Head of caudate nucleus (tissue), 42 donors: ENCODE measurements around the gene OPTC.

ENCODE experiments used
- DNase-seq, 42 donors: peaks; one replicate each; pipeline versions ENCODE4 v3.0.0 to v3.0.0-alpha.2; 2020 to 2021; ENCODE audit warnings: mixed read lengths in 7 of 42
- intact Hi-C: fragments of 100-400 bp; cut with DNase I; formaldehyde crosslinking; loops from one replicate; pipeline ENCODE4 v1.15.0; 2022

Gene OPTC

DNA sequence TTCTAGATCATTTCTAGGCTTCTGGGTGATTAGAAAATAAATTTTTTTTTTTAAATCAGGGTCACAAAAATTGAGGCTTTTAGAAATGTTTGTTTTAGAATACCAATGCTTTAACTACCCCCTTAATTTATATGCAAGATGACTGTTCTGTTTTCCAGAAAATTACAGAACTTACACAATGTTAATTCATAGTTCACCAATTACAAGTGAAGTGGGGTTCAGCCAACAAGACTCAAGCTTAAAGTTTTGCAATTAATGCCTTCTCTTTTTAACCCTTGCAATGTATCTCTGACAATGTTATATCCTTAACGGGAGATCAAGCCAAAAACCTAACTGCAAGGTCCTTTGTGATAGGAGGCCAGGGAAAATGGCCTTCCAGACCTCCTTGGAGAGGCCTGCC, 12.8 kb upstream of the OPTC start:
- DNase-seq, result no peak
- intact Hi-C loops, result no loop called here

DNA sequence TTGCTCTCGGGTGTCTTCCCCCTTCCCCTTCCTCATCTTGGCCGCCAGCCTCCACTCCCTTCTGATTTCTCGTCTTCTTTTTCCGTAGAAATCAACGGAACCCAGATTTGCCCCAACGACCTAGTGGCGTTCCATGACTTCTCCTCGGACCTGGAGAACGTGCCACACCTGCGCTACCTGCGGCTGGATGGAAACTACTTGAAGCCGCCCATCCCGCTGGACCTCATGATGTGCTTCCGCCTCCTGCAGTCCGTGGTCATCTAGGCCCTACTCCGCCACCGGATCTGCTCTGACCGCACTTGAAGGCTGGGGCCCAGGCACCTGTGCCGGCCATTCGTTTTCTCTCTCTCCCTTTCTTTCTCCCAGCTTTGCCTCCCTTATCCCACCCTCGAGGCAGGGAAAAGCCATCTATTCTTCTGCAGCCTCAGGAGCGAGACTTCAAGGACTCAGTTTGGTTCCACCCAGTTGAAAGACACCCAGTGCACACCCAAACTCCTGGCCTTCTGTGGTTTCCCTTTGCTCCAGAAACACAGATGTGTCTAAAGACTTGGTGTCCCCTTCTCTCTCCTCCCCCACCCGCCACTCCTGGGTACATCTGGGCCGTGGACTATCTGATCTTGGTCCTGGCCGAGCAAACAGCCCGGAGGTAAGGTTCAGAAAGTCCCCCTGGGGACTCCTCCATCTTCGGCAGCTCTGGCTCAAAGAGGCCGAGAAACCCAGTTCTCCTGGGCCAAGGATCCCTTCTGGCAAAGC, 7.2 kb upstream of the OPTC start:
- intact Hi-C loops, result loop anchor here (2.0 kb wide), 2 partner anchors 146 to 218 kb away; no protein-coding TSS in a partner anchor
- no peak for DNase-seq

DNA sequence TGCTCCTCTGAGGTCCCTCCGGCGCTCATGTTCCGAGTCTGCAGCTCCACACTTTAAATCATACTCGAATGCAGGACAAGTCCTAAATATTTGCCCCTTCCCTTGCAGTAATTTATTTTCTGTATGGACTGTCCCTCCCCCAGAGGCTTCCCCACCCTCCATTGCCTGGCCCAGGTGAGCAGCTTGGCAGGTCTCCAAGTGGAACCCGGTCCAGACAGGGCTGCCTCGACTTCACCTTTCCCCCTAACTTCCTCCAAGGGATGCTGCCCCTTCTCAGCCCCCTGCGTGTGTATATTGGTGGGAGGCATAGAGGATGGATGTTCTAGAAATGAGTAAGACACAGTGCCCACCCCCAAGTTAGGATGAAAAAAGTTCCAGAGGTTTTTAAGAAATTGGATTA, 5.4 kb upstream of the OPTC start:
- intact Hi-C loops, result no loop called here
- no peak for DNase-seq

DNA sequence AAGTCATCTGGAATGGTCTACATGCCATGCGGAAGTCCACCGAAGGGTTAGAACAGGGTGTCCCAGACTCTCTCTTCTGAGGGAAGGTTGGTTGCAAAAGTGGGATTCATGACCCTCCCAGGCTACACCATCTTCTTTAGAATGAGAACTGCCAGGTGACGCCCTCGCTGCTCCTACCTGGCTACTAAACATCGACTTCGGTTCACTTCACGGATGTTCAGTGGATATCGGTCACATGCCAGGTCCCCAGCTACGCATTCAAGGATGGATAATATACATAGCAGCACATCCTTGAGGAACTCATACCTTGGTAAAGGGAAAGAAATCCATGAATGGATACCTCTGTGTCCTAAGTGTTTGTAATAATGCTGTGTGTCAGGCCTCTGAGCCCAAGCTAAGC, 3.3 kb upstream of the OPTC start:
- no peak for DNase-seq
- intact Hi-C loops, result no loop called here

- DNase-seq, result no peak
- intact Hi-C loops, result no loop called here
Measured at GRCh38 chr1:203491664-203492063, 2.3 kb upstream of the OPTC start.

GRCh38 chr1:203492082-203492747, 1.7 kb upstream of the OPTC start:
- DNase-seq, result peak in 22 of 42 donors; percentile 30 to 86 (median 51)
- intact Hi-C loops, result no loop called here

- intact Hi-C loops, result no loop called here
- DNase-seq, result no peak
Measured at GRCh38 chr1:203492748-203493130, 1.2 kb upstream of the OPTC start.

GRCh38 chr1:203495845-203496244, 1.9 kb downstream of the OPTC start:
- intact Hi-C loops, result no loop called here
- DNase-seq, result no peak

GRCh38 chr1:203497269-203497777, 3.4 kb downstream of the OPTC start:
- intact Hi-C loops, result no loop called here
- no peak for DNase-seq

GRCh38 chr1:203499643-203500278, 5.8 kb downstream of the OPTC start:
- DNase-seq, result no peak
- intact Hi-C loops, result no loop called here

DNA sequence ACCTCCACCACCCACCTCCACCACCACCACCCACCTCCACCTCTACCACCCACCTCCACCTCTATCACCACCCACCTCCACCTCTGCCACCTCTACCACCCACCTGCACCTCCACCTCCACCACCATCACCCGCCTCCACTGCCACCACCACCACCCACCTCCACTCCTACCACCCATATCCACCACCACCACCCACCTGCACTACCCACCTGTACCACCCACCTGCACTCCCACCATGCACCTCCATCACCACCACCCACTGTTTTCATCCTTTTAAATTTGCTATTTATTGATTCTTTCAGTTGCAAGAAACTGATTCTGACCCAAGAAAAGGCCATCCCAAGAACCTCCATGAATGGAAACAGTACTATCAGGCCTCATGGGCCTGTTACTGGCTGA, 6.3 kb downstream of the OPTC start:
- no peak for DNase-seq
- intact Hi-C loops, result no loop called here

GRCh38 chr1:203503836-203504235, 9.9 kb downstream of the OPTC start:
- peak in 11 of 42 donors; percentile 30 to 77 (median 57) for DNase-seq

GRCh38 chr1:203504400-203505250, 10.7 kb downstream of the OPTC start:
- intact Hi-C loops, result loop anchor here (2.0 to 5.0 kb wide), 2 partner anchors 123 to 198 kb away; partner anchors contain the start of gene ATP2B4
- DNase-seq, result peak; percentile 51 to 94 (median 83)

More at GRCh38 chr1:203503836-203504235, 9.9 kb downstream of the OPTC start:
- intact Hi-C loops, result loop anchor here (2.0 kb wide), 1 partner anchor 199 kb away; no protein-coding TSS in a partner anchor

DNA sequence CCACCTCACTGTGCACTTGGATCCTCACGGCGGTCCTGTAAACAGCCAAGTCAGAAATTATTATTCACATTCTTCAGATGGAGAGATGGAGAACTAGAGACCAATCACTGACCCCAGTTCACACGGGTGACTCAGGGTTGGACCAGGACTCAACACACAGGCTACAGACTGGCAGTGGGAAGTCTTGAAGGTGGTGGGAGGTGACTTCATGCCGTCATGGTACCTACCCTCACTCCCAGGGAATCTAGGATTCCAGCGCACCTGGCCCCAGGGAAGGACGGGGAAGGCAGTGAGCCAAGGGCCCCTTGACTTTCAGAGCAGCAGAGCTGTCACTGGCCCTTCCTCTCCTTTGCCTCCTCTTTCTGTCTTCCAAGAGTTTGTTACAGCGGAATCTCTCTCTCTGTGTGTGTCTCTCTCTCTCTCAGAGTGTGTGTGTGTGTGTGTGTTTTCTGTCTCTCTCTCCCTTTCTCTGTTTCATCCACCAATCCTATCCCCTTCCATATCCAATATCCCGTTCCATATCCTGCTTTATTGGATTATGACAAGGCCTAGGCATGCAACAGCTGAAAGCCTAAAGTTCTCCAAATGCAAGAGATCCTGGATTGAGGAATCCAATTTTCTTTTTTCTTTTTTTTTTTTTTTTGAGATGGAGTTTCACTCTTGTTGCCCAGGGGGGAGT, 11.7 kb downstream of the OPTC start:
- intact Hi-C loops, result loop anchor here (2.0 to 5.0 kb wide), 2 partner anchors 122 to 197 kb away; partner anchors contain the start of gene ATP2B4

GRCh38 chr1:203506858-203507626, 13.1 kb downstream of the OPTC start:
- DNase-seq, result peak in 4 of 42 donors; percentile 26 to 43 (median 40)
- intact Hi-C loops, result loop anchor here (5.0 kb wide), 1 partner anchor 120 kb away; the partner anchor contains the start of gene ATP2B4

More for the DNA sequence above, 11.7 kb downstream of the OPTC start:
- DNase-seq, result no peak

DNA sequence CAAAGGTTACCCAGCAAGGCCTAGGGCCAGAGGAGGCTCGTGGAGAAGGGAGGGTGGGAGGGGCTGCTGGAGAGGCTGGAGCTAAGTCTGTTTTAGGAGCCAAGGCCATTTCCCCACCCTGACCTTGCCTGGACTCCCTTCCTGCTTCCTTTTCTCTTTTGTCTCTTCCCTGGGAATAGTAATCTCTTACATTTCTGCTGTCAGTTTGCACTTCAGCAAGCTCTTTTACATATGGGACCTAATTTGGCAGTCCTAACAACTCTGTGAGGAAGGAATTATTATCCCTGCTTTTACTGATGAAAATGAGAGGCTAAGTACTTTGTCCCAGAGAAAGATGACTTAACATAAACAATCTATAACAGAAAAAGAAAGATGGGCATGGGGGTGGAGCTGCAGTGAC, 13.8 kb downstream of the OPTC start:
- DNase-seq, result no peak
- intact Hi-C loops, result loop anchor here (5.0 kb wide), 1 partner anchor 120 kb away; the partner anchor contains the start of gene ATP2B4

DNA sequence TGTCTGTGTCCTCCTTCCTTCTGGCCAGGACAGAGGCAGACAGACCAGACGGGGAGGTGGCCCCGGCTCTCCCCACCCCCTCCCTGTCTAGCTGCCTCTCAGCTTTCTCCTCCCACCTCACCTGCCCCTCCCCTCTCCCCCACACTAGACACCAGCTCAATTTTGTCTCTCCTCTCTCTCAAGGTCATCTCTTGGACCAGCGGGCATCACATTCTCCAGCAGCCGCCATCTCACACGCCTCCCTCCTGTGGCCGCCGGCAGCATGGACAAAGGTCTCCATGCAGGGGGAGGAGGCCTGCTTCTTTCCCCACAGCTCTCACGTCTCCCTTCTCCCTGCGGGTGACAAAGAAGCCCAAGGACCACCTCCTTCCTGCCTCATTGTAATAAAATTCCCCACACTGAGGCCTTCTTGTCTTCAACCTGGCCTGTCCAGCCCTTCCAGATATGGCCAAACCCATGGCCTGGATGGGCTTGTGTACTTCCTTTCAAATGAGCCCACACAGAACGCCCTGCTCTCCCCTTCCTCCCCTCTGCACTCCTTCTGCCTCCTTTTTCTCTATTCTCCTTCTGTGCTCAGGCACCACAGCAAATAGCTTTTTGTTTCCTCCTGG, 14.6 kb downstream of the OPTC start:
- intact Hi-C loops, result loop anchor here (5.0 kb wide), 1 partner anchor 119 kb away; the partner anchor contains the start of gene ATP2B4
- no peak for DNase-seq
